ENCODE results near the gene WWOX. TPM values are rescaled to one million over a fixed set of nuclear protein-coding genes. Genes with fewer than 3 reads are reported as not detected.

The WWOX gene
- total RNA-seq, 2 experiments from 2014 or later, result 20.2 to 21.4 TPM

DNA sequence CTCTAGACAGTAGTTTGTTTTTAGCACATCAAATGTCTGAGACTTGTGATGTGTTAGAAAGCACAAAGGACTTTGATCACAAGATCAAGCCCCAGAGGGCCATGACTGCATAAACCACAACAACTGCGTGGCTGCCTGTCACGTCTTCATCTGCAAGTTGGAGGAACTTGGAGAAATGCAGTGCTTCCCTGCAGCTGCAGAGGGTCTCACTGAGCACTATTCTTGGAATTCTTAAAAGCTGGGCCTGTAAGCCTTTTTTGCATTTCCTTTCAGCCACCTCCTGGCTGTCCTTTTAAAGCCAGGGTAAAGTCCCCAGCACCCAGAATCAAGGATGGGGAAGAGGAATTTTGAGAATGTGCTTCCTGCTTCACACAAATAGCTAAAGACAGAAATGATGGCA is 1069.8 kb downstream of the WWOX start:
- peaks cover 3% of the 10 kb centered on the region for H3K36me3 Mint-ChIP-seq (ENCODE audit: low read depth)
- H3K27me3 Mint-ChIP-seq (ENCODE audit: low read depth), result no peaks in the 10 kb centered on the region
- peaks cover 10% of the 10 kb centered on the region for H3K9me3 Mint-ChIP-seq
- CTCF ChIA-PET, result no interaction called here
- DNase-seq, result peak; percentile 52
- no peak overlapping the region for H3K27ac Mint-ChIP-seq
- intact Hi-C loops (cut with micrococcal nuclease), result no loop called here
- peaks cover 8% of the 10 kb centered on the region for H3K4me1 Mint-ChIP-seq (ENCODE audit: low read depth)
- no peak overlapping the region for H3K4me3 Mint-ChIP-seq

DNA sequence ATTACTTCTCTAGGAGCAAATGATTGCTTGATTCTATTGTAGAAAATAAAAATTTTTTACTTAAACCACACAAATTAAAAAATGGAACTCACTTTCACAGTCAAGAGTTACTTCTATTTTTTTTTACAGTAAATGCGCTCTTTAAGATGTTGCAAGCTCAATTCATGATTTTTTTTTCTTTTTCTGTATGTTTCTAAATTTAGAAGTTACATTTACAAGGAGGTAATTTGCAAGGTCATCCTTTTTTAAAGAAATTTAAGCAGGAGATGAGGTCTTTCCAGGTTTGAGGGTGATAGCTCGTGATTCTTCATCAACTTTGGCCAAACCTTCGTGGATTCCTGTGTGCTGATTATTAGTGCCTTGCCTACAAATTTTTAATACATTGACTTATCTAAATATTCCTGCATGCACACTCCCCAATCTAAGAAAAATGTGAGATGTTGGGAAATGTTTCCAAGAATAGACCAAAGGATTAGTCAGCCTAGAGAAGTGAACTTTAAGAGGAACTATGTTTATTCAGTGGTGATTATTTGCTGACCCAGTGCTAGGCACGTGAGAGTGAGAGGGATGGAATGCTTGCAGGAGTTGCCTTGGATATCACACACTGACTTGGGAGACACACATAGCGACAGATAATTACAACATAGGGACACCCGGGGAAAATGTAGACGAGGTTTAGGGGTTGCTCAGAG is 1071.2 kb downstream of the WWOX start:
- H3K4me1 Mint-ChIP-seq (ENCODE audit: low read depth), result peaks cover 7% of the 10 kb centered on the region
- H3K4me3 Mint-ChIP-seq, result no peak overlapping the region
- peaks cover 3% of the 10 kb centered on the region for H3K36me3 Mint-ChIP-seq (ENCODE audit: low read depth)
- H3K9me3 Mint-ChIP-seq, result peaks cover 14% of the 10 kb centered on the region
- DNase-seq, result no peak
- H3K27me3 Mint-ChIP-seq (ENCODE audit: low read depth), result no peaks in the 10 kb centered on the region
- CTCF ChIA-PET, result no interaction called here
- no peak overlapping the region for H3K27ac Mint-ChIP-seq
- intact Hi-C loops (cut with micrococcal nuclease), result no loop called here

GRCh38 chr16:79171504-79171903 is 1072.0 kb downstream of the WWOX start:
- intact Hi-C loops (cut with micrococcal nuclease), result no loop called here
- Mint-ChIP-seq H3K4me1 (ENCODE audit: low read depth) (peaks cover 7% of the 10 kb centered on the region), H3K36me3 (ENCODE audit: low read depth) (peaks cover 3% of the 10 kb centered on the region), H3K9me3 (peaks cover 16% of the 10 kb centered on the region), H3K4me3 (no peak overlapping the region), H3K27me3 (ENCODE audit: low read depth) (no peaks in the 10 kb centered on the region), H3K27ac (no peak overlapping the region)
- CTCF ChIA-PET, result no interaction called here
- DNase-seq, result no peak

- H3K4me3 Mint-ChIP-seq, result no peak overlapping the region
- no peak for DNase-seq
- H3K27me3 Mint-ChIP-seq (ENCODE audit: low read depth), result no peaks in the 10 kb centered on the region
- H3K4me1 Mint-ChIP-seq (ENCODE audit: low read depth), result peaks cover 7% of the 10 kb centered on the region
- peaks cover 3% of the 10 kb centered on the region for H3K36me3 Mint-ChIP-seq (ENCODE audit: low read depth)
- intact Hi-C loops (cut with micrococcal nuclease), result no loop called here
- H3K27ac Mint-ChIP-seq, result no peak overlapping the region
- CTCF ChIA-PET, result no interaction called here
- H3K9me3 Mint-ChIP-seq, result peaks cover 18% of the 10 kb centered on the region
Measured at GRCh38 chr16:79171931-79172705, 1072.7 kb downstream of the WWOX start.

DNA sequence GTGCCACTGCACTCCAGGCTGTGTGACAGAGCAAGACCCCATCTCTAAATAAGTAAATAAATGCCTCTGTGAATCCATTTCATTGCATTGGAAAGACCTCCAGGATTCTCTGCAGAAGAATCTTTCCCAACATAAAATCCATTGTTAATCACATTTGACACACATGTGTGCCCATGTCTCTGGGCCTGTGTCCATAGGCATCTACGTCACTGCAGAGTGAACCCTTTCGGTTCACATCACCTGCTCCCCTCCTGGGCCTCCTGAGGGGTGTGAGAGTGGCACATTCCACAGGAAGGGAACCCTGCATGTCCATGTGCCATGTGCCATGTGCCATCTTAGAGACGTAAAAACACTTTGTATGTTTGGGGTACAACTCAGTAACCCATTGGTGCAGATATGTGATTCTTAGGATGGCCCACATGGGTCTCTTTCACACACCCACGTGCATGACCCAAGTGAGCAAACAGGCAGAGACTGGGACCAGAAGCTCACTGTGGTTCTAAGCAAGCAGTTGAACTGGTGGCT is 1073.6 kb downstream of the WWOX start:
- Mint-ChIP-seq H3K9me3 (peaks cover 14% of the 10 kb centered on the region), H3K27me3 (ENCODE audit: low read depth) (no peaks in the 10 kb centered on the region), H3K4me1 (ENCODE audit: low read depth) (peaks cover 7% of the 10 kb centered on the region), H3K4me3 (no peak overlapping the region), H3K36me3 (ENCODE audit: low read depth) (no peaks in the 10 kb centered on the region), H3K27ac (no peak overlapping the region)
- no peak for DNase-seq
- CTCF ChIA-PET, result no interaction called here
- intact Hi-C loops (cut with micrococcal nuclease), result no loop called here

GRCh38 chr16:79173919-79174318 is 1074.5 kb downstream of the WWOX start:
- peaks cover 5% of the 10 kb centered on the region for H3K4me1 Mint-ChIP-seq (ENCODE audit: low read depth)
- no peak overlapping the region for H3K27ac Mint-ChIP-seq
- intact Hi-C loops (cut with micrococcal nuclease), result no loop called here
- DNase-seq, result no peak
- H3K4me3 Mint-ChIP-seq, result no peak overlapping the region
- H3K36me3 Mint-ChIP-seq (ENCODE audit: low read depth), result no peaks in the 10 kb centered on the region
- H3K27me3 Mint-ChIP-seq (ENCODE audit: low read depth), result no peaks in the 10 kb centered on the region
- H3K9me3 Mint-ChIP-seq, result peaks cover 11% of the 10 kb centered on the region
- CTCF ChIA-PET, result no interaction called here

DNA sequence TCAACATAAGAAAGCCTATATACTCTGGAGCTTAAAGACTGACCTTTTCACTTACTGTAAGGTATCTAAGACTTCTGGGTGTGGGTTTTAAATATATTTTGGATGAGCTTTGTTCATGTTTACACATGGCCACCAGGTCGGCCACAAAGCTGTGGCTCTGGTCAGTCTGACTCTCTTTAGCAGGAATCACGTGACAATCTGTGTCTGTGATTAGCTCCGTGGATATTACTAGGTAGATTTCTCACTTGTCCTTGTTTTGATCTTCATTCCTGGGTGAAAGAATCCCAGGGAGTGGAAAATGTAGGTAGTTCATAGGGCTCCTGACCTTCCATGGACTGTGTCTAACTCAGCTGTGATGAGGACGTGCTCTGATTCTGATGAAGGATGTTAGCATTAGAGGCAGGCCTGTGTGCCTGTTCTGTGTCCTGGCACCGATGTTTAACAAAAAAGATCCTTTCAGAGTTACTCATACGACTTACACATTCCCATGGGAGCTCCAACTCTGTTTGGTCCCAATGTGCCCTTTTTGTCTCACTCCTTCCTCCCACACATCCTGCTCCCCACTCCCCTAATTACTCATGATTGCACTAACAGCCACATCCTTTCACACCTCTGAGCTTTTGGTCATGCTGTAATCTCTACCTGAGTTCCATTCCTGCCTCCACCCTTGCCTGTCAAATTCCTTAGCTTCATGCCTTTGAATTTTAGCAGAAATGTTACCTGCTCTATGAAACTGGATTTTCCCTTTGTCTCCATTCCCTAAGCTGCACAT is 1076.0 kb downstream of the WWOX start:
- no peak overlapping the region for H3K4me3 Mint-ChIP-seq
- no peaks in the 10 kb centered on the region for H3K36me3 Mint-ChIP-seq (ENCODE audit: low read depth)
- CTCF ChIA-PET, result interaction anchor here (0.6 kb wide), 1 partner anchor 119 kb away, joined by 3 read pairs; no protein-coding TSS in a partner anchor
- intact Hi-C loops (cut with micrococcal nuclease), result no loop called here
- H3K4me1 Mint-ChIP-seq (ENCODE audit: low read depth), result no peaks in the 10 kb centered on the region
- H3K27ac Mint-ChIP-seq, result no peak overlapping the region
- DNase-seq, result no peak
- peaks cover 13% of the 10 kb centered on the region for H3K9me3 Mint-ChIP-seq
- no peaks in the 10 kb centered on the region for H3K27me3 Mint-ChIP-seq (ENCODE audit: low read depth)

DNA sequence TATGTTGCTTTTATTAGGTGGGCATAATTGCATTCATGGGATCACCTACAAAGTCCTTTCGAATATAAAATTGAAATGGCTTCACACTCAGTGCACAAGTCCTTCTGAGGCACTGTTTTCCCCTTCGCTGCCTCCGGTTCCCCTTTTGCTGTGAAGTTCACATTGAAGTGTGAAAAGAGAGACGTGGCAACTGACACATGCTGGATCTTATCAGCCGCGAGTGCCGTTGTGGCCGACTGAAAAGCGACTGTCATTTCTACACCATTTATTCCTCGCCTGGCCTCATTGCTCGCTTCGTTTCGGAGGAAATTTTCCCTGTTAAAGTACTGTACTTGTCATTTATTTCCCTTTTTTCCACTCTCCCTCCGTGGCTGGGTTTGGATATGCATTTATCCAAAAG is 1077.6 kb downstream of the WWOX start:
- Mint-ChIP-seq H3K4me1 (ENCODE audit: low read depth) (peaks cover 3% of the 10 kb centered on the region), H3K36me3 (ENCODE audit: low read depth) (no peaks in the 10 kb centered on the region), H3K27me3 (ENCODE audit: low read depth) (no peaks in the 10 kb centered on the region), H3K4me3 (no peak overlapping the region), H3K9me3 (peaks cover 13% of the 10 kb centered on the region), H3K27ac (no peak overlapping the region)
- DNase-seq, result no peak
- CTCF ChIA-PET, result no interaction called here
- intact Hi-C loops (cut with micrococcal nuclease), result no loop called here

GRCh38 chr16:79181419-79181818 is 1082.0 kb downstream of the WWOX start:
- peaks cover 14% of the 10 kb centered on the region for H3K4me1 Mint-ChIP-seq (ENCODE audit: low read depth)
- intact Hi-C loops (cut with micrococcal nuclease), result no loop called here
- peaks cover 7% of the 10 kb centered on the region for H3K9me3 Mint-ChIP-seq

GRCh38 chr16:79182616-79183015 is 1083.2 kb downstream of the WWOX start:
- H3K9me3 Mint-ChIP-seq, result peaks cover 1% of the 10 kb centered on the region
- no peak overlapping the region for H3K27ac Mint-ChIP-seq
- no peak overlapping the region for H3K4me3 Mint-ChIP-seq
- H3K4me1 Mint-ChIP-seq (ENCODE audit: low read depth), result peaks cover 14% of the 10 kb centered on the region
- intact Hi-C loops (cut with micrococcal nuclease), result no loop called here
- H3K27me3 Mint-ChIP-seq (ENCODE audit: low read depth), result no peaks in the 10 kb centered on the region
- CTCF ChIA-PET, result no interaction called here
- no peak for DNase-seq
- no peaks in the 10 kb centered on the region for H3K36me3 Mint-ChIP-seq (ENCODE audit: low read depth)

More at GRCh38 chr16:79181419-79181818, 1082.0 kb downstream of the WWOX start:
- Mint-ChIP-seq H3K4me3 (no peak overlapping the region), H3K36me3 (ENCODE audit: low read depth) (no peaks in the 10 kb centered on the region), H3K27ac (no peak overlapping the region), H3K27me3 (ENCODE audit: low read depth) (no peaks in the 10 kb centered on the region)
- CTCF ChIA-PET, result no interaction called here
- no peak for DNase-seq

- Mint-ChIP-seq H3K4me1 (ENCODE audit: low read depth) (peaks cover 14% of the 10 kb centered on the region), H3K4me3 (no peak overlapping the region), H3K36me3 (ENCODE audit: low read depth) (no peaks in the 10 kb centered on the region), H3K27me3 (ENCODE audit: low read depth) (no peaks in the 10 kb centered on the region), H3K27ac (no peak overlapping the region), H3K9me3 (peaks cover 4% of the 10 kb centered on the region)
- DNase-seq, result no peak
- intact Hi-C loops (cut with micrococcal nuclease), result no loop called here
- CTCF ChIA-PET, result no interaction called here
Measured at GRCh38 chr16:79183571-79183970, 1084.1 kb downstream of the WWOX start.

GRCh38 chr16:79184464-79185030 is 1085.1 kb downstream of the WWOX start:
- intact Hi-C loops (cut with micrococcal nuclease), result no loop called here
- peaks cover 14% of the 10 kb centered on the region for H3K4me1 Mint-ChIP-seq (ENCODE audit: low read depth)
- no peak for DNase-seq
- H3K27ac Mint-ChIP-seq, result no peak overlapping the region
- H3K4me3 Mint-ChIP-seq, result no peak overlapping the region
- peaks cover 5% of the 10 kb centered on the region for H3K9me3 Mint-ChIP-seq
- H3K36me3 Mint-ChIP-seq (ENCODE audit: low read depth), result no peaks in the 10 kb centered on the region
- no peaks in the 10 kb centered on the region for H3K27me3 Mint-ChIP-seq (ENCODE audit: low read depth)
- CTCF ChIA-PET, result interaction anchor here (0.5 kb wide), 1 partner anchor 288 kb away, joined by 3 read pairs; no protein-coding TSS in a partner anchor
